GM12878 (cell line): ENCODE measurements around the gene ASIC4. TPM values are rescaled to one million over a fixed set of nuclear protein-coding genes. Genes with fewer than 3 reads are reported as not detected.

Source experiments
- ATAC-seq: fragments of 200-7000 bp; cut with Tn5 transposase; 3 replicates; pipeline ENCODE4 v1.9.1; 2020; ENCODE audit warnings: mild to moderate bottlenecking, moderate library complexity
- BruUV-seq: library from RNA; stranded (reverse); fragments of 400-500 nt; replicated peaks from 2 replicates; lab custom pipeline; 2021; lab: Mats Ljungman, UMichigan
- CTCF ChIA-PET: fragments of 300-600 bp; sonication (Branson Sonifier 250); formaldehyde crosslinking; extraction: SDS; loops from one replicate; lab custom pipeline; 2021; ENCODE audit warnings: inconsistent platforms; lab: Yijun Ruan, JAX
- POLR2A ChIA-PET: fragments of 350-600 bp; formaldehyde crosslinking; extraction: SDS; loops from one replicate; lab custom pipeline; 2021; ENCODE audit warnings: inconsistent platforms; lab: Charles Lee
- RAD21 ChIA-PET: fragments of 300-600 bp; sonication (Branson Sonifier 250); formaldehyde crosslinking; loops from one replicate; lab custom pipeline; 2023; ENCODE audit warnings: antibody characterized with exemption; ENCODE audit not compliant: unreplicated experiment; lab: Charles Lee
- SMC1A ChIA-PET: fragments of 300-600 bp; sonication (Branson Sonifier 250); formaldehyde crosslinking; loops from one replicate; lab custom pipeline; 2023; ENCODE audit not compliant: unreplicated experiment, uncharacterized antibody; lab: Charles Lee
- DNase-seq: peaks from one replicate; pipeline ENCODE4 v3.0.0-alpha.2; 2011; ENCODE audit warnings: low read depth, low spot score
- FAIRE-seq: peaks from 3 replicates; lab custom pipeline; 2011; peaks lifted over from hg19 to GRCh38; lab: Jason Lieb, UNC
- H2AFZ ChIP-seq: 2 replicates; pipeline ENCODE4 v1.6.0; 2011; ENCODE audit warnings: low read depth, low read length, control low read depth; ENCODE audit not compliant: control insufficient read depth
- H3K27ac ChIP-seq: 2 replicates; pipeline ENCODE4 v1.5.1; 2011; ENCODE audit warnings: control low read depth; ENCODE audit not compliant: control insufficient read depth, insufficient read depth
- H3K27me3 ChIP-seq, 2 experiments: replicated peaks in 1 of 2; 2 replicates each; pipeline versions ENCODE4 v1.6.0 to v1.6.1; 2011; ENCODE audit warnings: low read length in 1 of 2; ENCODE audit not compliant: control insufficient read depth in 2 of 2, insufficient read depth in 2 of 2
- H3K36me3 ChIP-seq, 2 experiments: 2 replicates each; pipeline ENCODE4 v1.5.1; 2011; ENCODE audit warnings: low read length in 1 of 2; ENCODE audit not compliant: control insufficient read depth in 2 of 2, insufficient read depth in 2 of 2
- H3K4me1 ChIP-seq: 2 replicates; pipeline ENCODE4 v1.6.1; 2011; ENCODE audit warnings: mild to moderate bottlenecking, low read length, moderate library complexity, mixed read lengths; ENCODE audit not compliant: control insufficient read depth, insufficient read depth
- H3K4me2 ChIP-seq: 2 replicates; pipeline ENCODE4 v1.6.0; 2011; ENCODE audit warnings: control low read depth; ENCODE audit not compliant: control insufficient read depth, insufficient read depth
- H3K4me3 ChIP-seq: fragments of 200-600 bp; sonication (generic); 2 replicates; pipeline ENCODE4 v1.5.1; 2016
- H3K79me2 ChIP-seq: 2 replicates; pipeline ENCODE4 v1.6.0; 2011; ENCODE audit warnings: low read length; ENCODE audit not compliant: control insufficient read depth, insufficient read depth
- H3K9ac ChIP-seq: 2 replicates; pipeline ENCODE4 v1.8.0; 2011; ENCODE audit warnings: low read length, control low read depth, mixed read lengths; ENCODE audit not compliant: control insufficient read depth, insufficient read depth
- H3K9me3 ChIP-seq: replicated peaks from 3 replicates; pipeline ENCODE4 v1.5.1; 2011; ENCODE audit warnings: mild to moderate bottlenecking, low read length; ENCODE audit not compliant: control insufficient read depth, insufficient read depth
- H4K20me1 ChIP-seq: 2 replicates; pipeline ENCODE4 v1.6.0; 2011; ENCODE audit not compliant: control insufficient read depth, insufficient read depth
- BMI1 ChIP-seq: fragments of 450-650 bp; IDR thresholded peaks from 2 replicates; pipeline ENCODE4 v1.6.1; 2016; ENCODE audit warnings: mild to moderate bottlenecking, moderate library complexity, borderline replicate concordance
- CTCF ChIP-seq, 3 experiments: IDR thresholded peaks in 2 of 3; conservative IDR thresholded peaks in 1 of 3; 2 replicates each; pipeline ENCODE4 v1.5.1; 2011; ENCODE audit warnings: low read depth in 3 of 3, low read length in 3 of 3, mild to moderate bottlenecking in 3 of 3, control low read depth in 2 of 3, moderate library complexity in 2 of 3, inconsistent platforms in 1 of 3, mixed read lengths in 1 of 3; ENCODE audit not compliant: control insufficient read depth in 2 of 3, insufficient read depth in 1 of 3; ENCODE audit errors: extremely low read depth in 1 of 3
- FOXM1 ChIP-seq: IDR thresholded peaks from 2 replicates; pipeline ENCODE4 v1.6.1; 2012; ENCODE audit warnings: low read depth, mild to moderate bottlenecking, inconsistent platforms, low read length, moderate library complexity
- HDGF ChIP-seq: fragments of 450-650 bp; IDR thresholded peaks from 2 replicates; pipeline ENCODE4 v1.6.1; 2016; ENCODE audit warnings: antibody characterized with exemption
- NFYB ChIP-seq: IDR thresholded peaks from 2 replicates; pipeline ENCODE4 v1.6.1; 2011; ENCODE audit warnings: low read depth, mild to moderate bottlenecking, low read length, improper control_type of control experiment, moderate library complexity; ENCODE audit not compliant: insufficient read depth
- POLR2AphosphoS2 ChIP-seq: IDR thresholded peaks from 2 replicates; pipeline ENCODE4 v1.6.1; 2011; ENCODE audit warnings: low read depth, mild to moderate bottlenecking, low read length, improper control_type of control experiment, moderate library complexity
- RAD21 ChIP-seq: IDR thresholded peaks from 2 replicates; pipeline ENCODE4 v1.6.1; 2011; ENCODE audit warnings: mild to moderate bottlenecking, low read depth, low read length, moderate library complexity; ENCODE audit not compliant: insufficient read depth
- SMARCA5 ChIP-seq: fragments of 450-650 bp; IDR thresholded peaks from 2 replicates; pipeline ENCODE4 v1.6.1; 2017; ENCODE audit warnings: mild to moderate bottlenecking
- SPI1 ChIP-seq: IDR thresholded peaks from 2 replicates; pipeline ENCODE4 v1.6.1; 2011; ENCODE audit warnings: low read depth, mild to moderate bottlenecking, low read length, moderate library complexity, borderline replicate concordance; ENCODE audit not compliant: insufficient read depth
- STAT3 ChIP-seq: IDR thresholded peaks from 2 replicates; pipeline ENCODE4 v1.6.1; 2011; ENCODE audit warnings: low read depth, low read length, improper control_type of control experiment
- TARDBP ChIP-seq: IDR thresholded peaks from 2 replicates; pipeline ENCODE4 v1.6.1; 2016; ENCODE audit warnings: borderline replicate concordance
- USF1 ChIP-seq: IDR thresholded peaks from 2 replicates; pipeline ENCODE4 v1.6.1; 2011; ENCODE audit warnings: borderline replicate concordance, low read depth, mild to moderate bottlenecking, moderate library complexity, mixed read lengths, low read length; ENCODE audit not compliant: insufficient read depth; ENCODE audit errors: extremely low read length
- ZBTB40 ChIP-seq: fragments of 450-650 bp; IDR thresholded peaks from 2 replicates; pipeline ENCODE4 v1.6.1; 2016; ENCODE audit warnings: mild to moderate bottlenecking, moderate library complexity, borderline replicate concordance
- ZNF384 ChIP-seq: IDR thresholded peaks from 2 replicates; pipeline ENCODE4 v1.6.1; 2012; ENCODE audit warnings: low read depth, mild to moderate bottlenecking, low read length, improper control_type of control experiment, borderline replicate concordance
- WGBS: methylation state at CpG from one replicate; pipeline ENCODE4 v1.1.6; 2016; ENCODE audit warnings: low lambda C conversion rate; ENCODE audit not compliant: insufficient replicate concordance, insufficient coverage; ENCODE audit errors: missing lambda C conversion rate; 5-methylcytosine and 5-hydroxymethylcytosine counted together
- in situ Hi-C: fragments of 300-500 bp; cut with MboI; formaldehyde crosslinking; loops from 9 replicates; pipeline ENCODE4 v1.14.3; 2018; ENCODE audit warnings: mixed read lengths
- intact Hi-C: fragments of 100-400 bp; cut with micrococcal nuclease; formaldehyde crosslinking; loops from one replicate; pipeline ENCODE4 v1.14.2; 2022; ENCODE audit not compliant: unreplicated experiment
- polyA plus RNA-seq, 11 experiments: library from polyadenylated mRNA; depleted of rRNA in 4 of 11; unstranded in 6 of 11; stranded (reverse) in 5 of 11; fragments of >200 nt; fragmentation: Nextera tagmentation in 4 of 11; fragmentation: Illumina TruSeq in 1 of 11; extraction: Ambion mirVana in 4 of 11; extraction: Trizol in 1 of 11; gene quantifications; 1 replicate in 1 of 11; 2 replicates in 10 of 11; pipeline versions ENCODE4 v1.2.1 to v1.2.3, GENCODE V29; 2011 to 2016; ENCODE audit warnings: inconsistent platforms in 2 of 11, missing spikeins in 2 of 11, low read depth in 1 of 11
- total RNA-seq, 4 experiments: library from RNA; depleted of rRNA in 3 of 4; stranded (reverse); fragments of >200 nt in 3 of 4; fragmentation: Illumina TruSeq in 1 of 4; extraction: Trizol in 1 of 4; gene quantifications; 2 replicates each; pipeline versions ENCODE4 v1.2.1 to v1.2.3, GENCODE V29; 2013 to 2021

The ASIC4 gene
- total and polyA plus RNA-seq, 10 of the 15 experiments (the other 5 are each of a cell fraction or from before 2014, with no cell fraction given) = 0.01 TPM; not detected in 9

GRCh38 chr2:219560037-219560892 is 46.0 kb downstream of the ASIC4 start:
- RAD21 ChIA-PET = interaction anchor here (1.5 kb wide), 1 partner anchor 19 kb away, joined by 3 read pairs; no protein-coding TSS in a partner anchor
- no peaks in the 10 kb centered on the region for H4K20me1 ChIP-seq
- SMC1A ChIA-PET = interaction anchor here (1.3 to 1.5 kb wide), 2 partner anchors 81 to 82 kb away, joined by 4 read pairs; no protein-coding TSS in a partner anchor
- CTCF ChIA-PET = interaction anchor here (0.5 to 2.6 kb wide), 21 partner anchors 10 to 280 kb away, joined by 3 to 22 read pairs (median 3); partner anchors contain the start of genes CHPF, DNPEP, INHA and OBSL1
- H3K9ac ChIP-seq = no peak overlapping the region
- H3K27ac ChIP-seq = no peak overlapping the region
- no peaks in the 10 kb centered on the region; a peak in 2 of 4 replicates for H3K27me3 ChIP-seq
- no peak overlapping the region for H3K4me3 ChIP-seq
- POLR2A ChIA-PET = no interaction called here
- no peak overlapping the region for H3K4me2 ChIP-seq
- intact Hi-C loops (no loop called here), in situ Hi-C loops (no loop called here)
- H3K36me3 ChIP-seq = no peaks in the 10 kb centered on the region
- H3K79me2 ChIP-seq = no peaks in the 10 kb centered on the region
- WGBS = 6% methylated on average over 8 of the region's 8 CpGs
- DNase-seq (no peak), ATAC-seq (peak; percentile 75), FAIRE-seq (no peak)
- TF ChIP-seq USF1 = no peak
- peak; percentile 41 to 70 (median 45) for TF ChIP-seq CTCF (IDR thresholded peaks at IDR 0.05 in 2 of 3, conservative IDR thresholded peaks at IDR 0.05 in 1 of 3; ENCODE audit: control insufficient read depth in 2 of 3, extremely low read depth in 1 of 3, insufficient read depth in 1 of 3, low read depth in 3 of 3, low read length in 3 of 3)
- no peak for TF ChIP-seq SPI1
- 0 out of 2 replicates have a peak, but pooled peaks have one; percentile 14 for TF ChIP-seq RAD21
- no peak for TF ChIP-seq STAT3
- TF ChIP-seq HDGF = no peak
- no peak for TF ChIP-seq SMARCA5
- no peak for TF ChIP-seq NFYB
- TF ChIP-seq POLR2AphosphoS2 = no peak
- TF ChIP-seq TARDBP = no peak
- no peak for TF ChIP-seq ZBTB40
- no peak for TF ChIP-seq ZNF384
- TF ChIP-seq BMI1 = no peak
- TF ChIP-seq FOXM1 = no peak
- H2AFZ ChIP-seq = no peak overlapping the region
- no TSS peak for BruUV-seq
- H3K4me1 ChIP-seq = no peaks in the 10 kb centered on the region
- no peaks in the 10 kb centered on the region for H3K9me3 ChIP-seq
